HG03432 (cell line): Measurements from ENCODE around the gene MYCBP.
"Not testable (repeated sequence)": the region's sequence is repeated elsewhere in the genome, so short reads cannot be mapped to it uniquely, and the experiment has no call there.

Source experiments
- ATAC-seq: cut with Tn5 transposase; IDR thresholded peaks from one replicate; pipeline ENCODE4 v1.9.1; 2021; ENCODE audit warnings: mild to moderate bottlenecking, moderate library complexity; ENCODE audit not compliant: unreplicated experiment

The MYCBP gene

GRCh38 chr1:38870996-38871395 is 2.2 kb downstream of the MYCBP start:
- no peak for ATAC-seq

DNA sequence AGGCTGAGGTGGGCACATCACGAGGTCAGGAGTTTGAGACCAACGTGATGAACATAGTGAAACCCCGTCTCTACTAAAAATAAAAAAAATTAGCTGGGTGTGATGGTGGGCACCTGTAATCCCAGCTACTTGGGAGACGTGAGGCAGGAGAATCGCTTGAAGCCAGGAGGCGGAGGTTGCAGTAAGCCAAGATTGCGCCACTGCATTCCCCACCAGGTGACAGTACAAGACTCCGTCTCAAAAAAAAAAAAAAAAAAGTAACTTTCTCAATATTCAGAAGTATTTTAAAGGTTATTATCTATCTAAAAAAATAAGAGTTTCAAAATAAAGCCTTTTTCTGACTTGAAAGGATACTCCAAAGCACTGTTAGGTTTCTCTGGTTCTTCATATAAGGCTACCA is 5.9 kb downstream of the MYCBP start:
- no peak for ATAC-seq

DNA sequence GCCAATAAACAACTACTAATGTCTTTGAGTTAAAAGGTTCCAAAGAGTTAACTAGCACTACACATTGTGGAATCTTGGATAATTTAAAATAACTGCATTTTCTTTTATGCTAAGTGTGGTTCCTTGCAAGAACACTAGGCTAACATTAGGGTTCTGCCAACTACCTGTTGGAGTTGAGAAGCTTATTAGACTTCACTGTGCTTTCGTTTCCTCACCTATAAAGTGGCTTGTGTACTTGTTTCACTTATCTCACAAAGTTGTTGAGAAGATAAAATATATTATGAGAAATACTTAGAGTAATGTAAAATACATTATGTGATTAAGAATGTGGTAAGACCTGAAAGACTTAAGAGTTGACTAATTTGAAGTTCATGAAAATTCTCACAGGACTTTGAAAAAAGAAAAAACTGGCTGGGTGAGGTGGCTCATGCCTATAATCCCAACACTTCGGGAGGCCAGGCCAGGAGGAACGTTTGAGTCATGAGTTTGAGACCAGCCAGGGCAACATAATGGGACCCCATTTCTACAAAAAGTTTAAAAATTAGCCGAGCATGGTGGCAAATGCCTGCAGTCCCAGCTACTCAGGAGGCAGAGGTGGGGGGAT is 7.9 kb downstream of the MYCBP start:
- ATAC-seq: no peak

DNA sequence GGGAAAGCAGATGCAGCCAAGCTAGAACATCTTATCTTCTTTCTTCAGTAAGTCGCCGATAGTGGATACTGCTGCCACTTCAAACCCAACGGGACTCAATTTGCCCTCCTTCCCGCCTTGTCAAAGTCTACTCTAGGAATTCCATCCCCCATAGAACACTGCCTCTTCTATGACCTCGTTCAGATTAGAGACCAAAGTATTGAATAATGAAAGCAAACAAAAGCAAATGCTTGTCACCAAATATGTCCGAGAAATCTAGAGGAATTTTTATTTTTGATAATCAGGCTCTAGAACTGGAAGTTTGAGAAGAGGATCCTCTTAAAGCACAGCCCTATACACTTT is 12.7 kb downstream of the MYCBP start:
- ATAC-seq: no peak

DNA sequence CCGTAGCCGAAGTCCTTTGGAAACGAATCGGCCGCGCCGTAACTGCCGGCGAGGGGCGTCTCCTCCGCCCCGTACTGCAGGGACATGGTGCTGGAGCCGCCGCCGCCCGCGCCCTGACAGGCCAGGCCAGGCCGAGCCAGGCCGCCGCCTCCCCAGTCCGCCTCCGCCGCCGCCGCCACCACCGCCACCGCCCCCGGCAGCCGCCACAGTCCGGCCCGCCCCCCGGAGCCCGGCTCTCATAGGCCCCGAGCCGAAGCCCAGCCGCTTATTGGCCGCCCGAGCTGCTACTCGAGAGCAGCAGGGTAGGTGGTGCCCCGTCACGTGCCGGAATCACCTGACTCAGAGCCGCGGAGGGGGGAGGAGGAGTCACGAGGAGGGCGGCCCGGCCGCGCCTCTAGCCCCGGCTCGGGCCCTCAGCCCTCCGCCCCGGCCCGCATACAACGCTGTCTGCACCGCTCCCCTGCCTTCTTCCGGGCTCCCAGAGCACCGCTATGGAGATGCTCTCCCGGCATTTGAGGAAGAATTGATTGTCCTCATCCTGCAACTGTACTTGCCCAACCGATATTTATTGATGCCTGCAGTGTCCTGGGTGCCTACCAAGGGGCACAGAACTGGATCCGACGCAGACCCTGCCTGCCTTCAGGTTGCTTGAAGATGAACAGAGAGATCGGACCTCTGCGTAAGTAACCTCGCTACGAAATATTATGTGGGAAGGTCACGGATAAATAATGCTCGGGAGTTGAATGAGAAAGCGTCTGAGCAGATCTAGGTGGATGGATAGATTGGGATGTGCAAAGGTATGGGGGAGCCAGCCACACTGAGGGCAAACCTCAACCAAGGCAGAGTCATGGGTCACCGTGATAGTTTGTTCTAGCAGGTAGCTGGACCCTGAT is 13.3 kb downstream of the MYCBP start, which contains the start of gene RRAGC:
Gene RRAGC (minus strand): TSS at position 212 of the 893 bp plus-strand sequence. CDS start 126 bp downstream, at position 86.
- peak; percentile 91 for ATAC-seq

- ATAC-seq: peak; percentile 35
Observed at GRCh38 chr1:38858833-38859560, 14.2 kb downstream of the MYCBP start.

DNA sequence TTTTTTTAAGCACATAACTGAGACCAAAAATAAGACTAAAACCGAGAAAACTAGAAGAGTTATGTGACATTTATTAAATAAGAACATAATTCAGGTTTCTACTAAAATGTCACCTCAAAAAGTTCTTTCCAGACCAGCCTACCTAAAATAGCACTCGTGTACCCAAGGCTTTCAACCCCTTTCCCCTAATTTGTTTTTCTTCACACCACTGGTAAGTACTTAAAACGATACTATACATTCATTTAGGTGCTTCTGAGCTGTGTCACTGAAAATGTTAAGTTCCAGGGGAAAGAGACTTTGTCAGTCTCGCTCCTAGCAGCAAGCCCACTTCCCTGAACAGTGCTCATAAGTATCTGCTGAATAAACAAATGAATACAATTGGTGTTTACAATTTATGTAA is 20.4 kb downstream of the MYCBP start:
- ATAC-seq: no peak

- ATAC-seq: no peak
Observed at GRCh38 chr1:38848071-38848470, 25.1 kb downstream of the MYCBP start.

GRCh38 chr1:38846210-38846609 is 26.9 kb downstream of the MYCBP start:
- ATAC-seq: no peak

GRCh38 chr1:38845088-38845487 is 28.1 kb downstream of the MYCBP start:
- not testable (repeated sequence) for ATAC-seq

- no peak for ATAC-seq
Observed at GRCh38 chr1:38840281-38840680, 32.9 kb downstream of the MYCBP start.

DNA sequence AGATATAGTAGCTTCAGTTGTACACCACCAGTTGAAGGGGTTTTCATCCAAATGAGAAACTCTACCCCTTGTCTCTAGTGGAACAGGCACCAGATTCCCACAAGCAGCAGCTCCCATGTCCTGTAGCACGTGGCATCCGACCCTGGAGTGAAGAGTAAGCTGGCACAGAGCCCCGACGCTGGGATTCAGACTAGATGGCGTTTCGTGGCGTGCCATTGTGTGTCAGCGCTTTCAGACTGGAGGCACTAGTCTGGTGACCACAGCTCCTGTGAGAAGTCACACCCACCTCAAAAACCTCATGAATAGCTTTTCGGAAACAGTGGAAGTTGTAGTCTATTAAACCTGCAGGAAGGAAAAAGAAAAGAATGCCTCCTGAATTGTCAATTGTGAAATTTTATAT is 33.8 kb downstream of the MYCBP start:
- no peak for ATAC-seq

- ATAC-seq: not testable (repeated sequence)
Observed at GRCh38 chr1:38836316-38836715, 36.8 kb downstream of the MYCBP start.

- ATAC-seq: no peak
Observed at GRCh38 chr1:38834937-38835827, 38.0 kb downstream of the MYCBP start.

GRCh38 chr1:38834221-38834782 is 38.8 kb downstream of the MYCBP start:
- no peak for ATAC-seq

DNA sequence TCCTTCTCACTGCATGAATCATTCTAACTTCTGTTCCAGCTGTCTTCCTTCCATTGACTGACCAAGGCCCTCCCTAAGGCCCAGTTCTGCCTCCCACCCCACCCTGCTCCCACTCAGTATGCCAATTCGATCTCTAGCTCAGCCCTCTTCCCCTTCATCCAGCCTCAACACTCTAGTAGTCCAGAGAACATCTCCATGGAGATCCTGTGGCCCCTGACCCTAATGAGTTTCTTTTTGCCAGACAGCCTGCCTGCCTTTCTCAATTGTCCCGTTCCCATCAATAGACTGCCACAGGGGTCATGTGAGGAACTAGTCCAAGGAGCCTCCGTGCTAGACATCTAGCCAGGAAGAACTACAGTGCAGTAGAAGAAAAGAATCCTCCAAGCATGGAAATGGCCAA is 40.0 kb downstream of the MYCBP start:
- ATAC-seq: no peak

DNA sequence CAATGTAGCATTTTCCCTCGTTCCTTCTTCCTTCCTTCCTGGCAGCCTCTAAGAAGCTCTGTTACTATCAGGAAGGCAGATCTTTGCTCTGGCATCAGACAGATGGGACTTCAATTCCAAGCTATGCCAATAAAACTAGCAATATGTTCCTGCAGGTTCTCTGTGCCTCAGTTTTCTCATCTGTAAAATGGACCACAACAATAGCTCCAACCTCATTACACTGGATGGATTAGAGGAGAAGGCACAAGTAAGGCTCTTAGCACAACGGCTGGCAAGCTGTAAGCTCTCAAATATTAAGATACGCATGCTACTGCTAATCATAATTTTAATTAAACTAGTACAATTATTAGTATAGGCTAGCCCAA is 40.8 kb downstream of the MYCBP start:
- ATAC-seq: no peak

GRCh38 chr1:38831731-38832369 is 41.3 kb downstream of the MYCBP start:
- no peak for ATAC-seq

GRCh38 chr1:38829368-38829767 is 43.8 kb downstream of the MYCBP start:
- ATAC-seq: no peak

DNA sequence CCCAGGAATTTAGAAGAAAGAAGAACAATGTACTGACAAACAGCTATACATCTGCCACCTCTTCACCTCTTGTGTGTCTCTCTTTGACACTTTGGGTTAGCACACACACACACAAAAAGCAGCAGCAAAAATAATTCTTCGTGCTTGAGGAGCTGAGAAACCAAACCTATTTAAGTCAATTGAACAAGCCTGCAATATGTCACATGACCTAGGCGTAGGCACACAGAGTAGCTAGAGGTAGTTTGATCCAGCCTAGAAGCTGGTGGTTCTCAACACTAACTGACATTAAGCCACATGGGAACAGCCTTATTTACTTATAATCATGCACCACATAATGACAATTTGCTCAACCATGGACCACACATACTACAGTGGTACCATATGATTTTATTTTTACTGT is 45.8 kb downstream of the MYCBP start:
- ATAC-seq: no peak
